GM23338 (cell line): Measurements from ENCODE around the gene CHMP4B. TPM values are rescaled to one million over a fixed set of nuclear protein-coding genes. Genes with fewer than 3 reads are reported as not detected.
A peak's percentile ranks its signal among the peaks of the same experiment; 100 is the strongest.

Experiments
- ATAC-seq: fragments of 200-7000 bp; cut with Tn5 transposase; 3 replicates; pipeline ENCODE4 v1.9.1; 2020
- DNase-seq: peaks from one replicate; pipeline ENCODE4 v3.0.0-alpha.2; 2015; ENCODE audit warnings: low spot score
- H2AFZ ChIP-seq: fragments of 200-600 bp; sonication (generic); 2 replicates; pipeline ENCODE4 v1.8.0; 2016; ENCODE audit warnings: antibody characterized with exemption, mild to moderate bottlenecking, moderate library complexity
- H3F3A ChIP-seq: fragments of 200-600 bp; sonication (generic); replicated peaks from 2 replicates; pipeline ENCODE4 v1.8.0; 2017; ENCODE audit warnings: antibody characterized with exemption, mixed run types, low read depth
- H3K27ac ChIP-seq: fragments of 200-600 bp; sonication (generic); 2 replicates; pipeline ENCODE4 v1.6.1; 2016; ENCODE audit warnings: low read depth
- H3K27me3 ChIP-seq: fragments of 200-600 bp; sonication (generic); 2 replicates; pipeline ENCODE4 v1.8.0; 2016; ENCODE audit warnings: mild to moderate bottlenecking, mixed run types, moderate library complexity; ENCODE audit not compliant: insufficient read depth
- H3K36me3 ChIP-seq: fragments of 200-600 bp; sonication (generic); 2 replicates; pipeline ENCODE4 v1.8.0; 2016; ENCODE audit warnings: mild to moderate bottlenecking; ENCODE audit not compliant: insufficient read depth
- H3K4me1 ChIP-seq: fragments of 200-600 bp; sonication (generic); 2 replicates; pipeline ENCODE4 v1.8.0; 2016; ENCODE audit warnings: mild to moderate bottlenecking, moderate library complexity; ENCODE audit not compliant: insufficient read depth
- H3K4me2 ChIP-seq: fragments of 200-600 bp; sonication (generic); 2 replicates; pipeline ENCODE4 v1.7.1; 2017; ENCODE audit warnings: mixed run types
- H3K4me3 ChIP-seq: fragments of 200-600 bp; sonication (generic); 2 replicates; pipeline ENCODE4 v1.6.1; 2016; ENCODE audit warnings: mixed run types
- H3K79me2 ChIP-seq: fragments of 200-600 bp; sonication (generic); replicated peaks from 2 replicates; pipeline ENCODE4 v1.8.0; 2017; ENCODE audit warnings: mild to moderate bottlenecking; ENCODE audit not compliant: insufficient read depth
- H3K9me2 ChIP-seq: fragments of 200-600 bp; sonication (generic); 2 replicates; pipeline ENCODE4 v1.8.0; 2017; ENCODE audit not compliant: insufficient read depth
- H4K20me1 ChIP-seq: fragments of 200-600 bp; sonication (generic); replicated peaks from 2 replicates; pipeline ENCODE4 v1.8.0; 2017; ENCODE audit warnings: mild to moderate bottlenecking; ENCODE audit not compliant: insufficient read depth
- H3K27ac Mint-ChIP-seq: 2 replicates; pipeline ENCODE4 v1.8.0; 2020; ENCODE audit warnings: inconsistent platforms, mild to moderate bottlenecking, moderate library complexity, mixed read lengths
- H3K27me3 Mint-ChIP-seq: 3 replicates; pipeline ENCODE4 v1.8.0; 2022; ENCODE audit warnings: low read depth, mild to moderate bottlenecking, moderate library complexity, mixed read lengths, inconsistent platforms; ENCODE audit not compliant: insufficient read depth, poor library complexity
- H3K36me3 Mint-ChIP-seq: 3 replicates; pipeline ENCODE4 v1.8.0; 2021; ENCODE audit warnings: low read depth, mild to moderate bottlenecking, inconsistent platforms, moderate library complexity, mixed read lengths
- H3K4me1 Mint-ChIP-seq: 3 replicates; pipeline ENCODE4 v1.8.0; 2020; ENCODE audit warnings: mild to moderate bottlenecking, inconsistent platforms, mixed read lengths
- H3K4me3 Mint-ChIP-seq: 3 replicates; pipeline ENCODE4 v1.8.0; 2021; ENCODE audit warnings: moderate library complexity, mild to moderate bottlenecking, inconsistent platforms, mixed read lengths
- H3K9me3 Mint-ChIP-seq: 3 replicates; pipeline ENCODE4 v1.8.0; 2020; ENCODE audit warnings: moderate library complexity, mild to moderate bottlenecking, inconsistent platforms, mixed read lengths
- ETS1 ChIP-seq: IDR thresholded peaks from 2 replicates; pipeline ENCODE4 v1.6.1; 2016; ENCODE audit warnings: antibody characterized with exemption
- EZH2 ChIP-seq: fragments of 200-600 bp; sonication (generic); IDR thresholded peaks from one replicate; pipeline ENCODE4 v1.8.0; 2017; ENCODE audit warnings: antibody characterized with exemption, mild to moderate bottlenecking, low read depth; ENCODE audit not compliant: unreplicated experiment
- NANOG ChIP-seq: IDR thresholded peaks from 2 replicates; pipeline ENCODE4 v1.6.1; 2016; ENCODE audit warnings: antibody characterized with exemption, borderline replicate concordance
- REST ChIP-seq: IDR thresholded peaks from one replicate; pipeline ENCODE4 v1.6.1; 2018; ENCODE audit warnings: antibody characterized with exemption; ENCODE audit not compliant: unreplicated experiment
- ZNF114 ChIP-seq: fragments of 250-450 bp; sonication (Bioruptor Pico); IDR thresholded peaks from 2 replicates; pipeline ENCODE4 v1.5.0; 2020; ENCODE audit warnings: mild to moderate bottlenecking, moderate library complexity
- ZNF462 ChIP-seq: fragments of 250-450 bp; sonication (Bioruptor Pico); IDR thresholded peaks from 2 replicates; pipeline ENCODE4 v1.5.0; 2020; ENCODE audit warnings: mild to moderate bottlenecking, moderate library complexity
- polyA plus RNA-seq: library from polyadenylated mRNA; unstranded; fragments of >200 nt; fragmentation: Nextera tagmentation; extraction: Ambion mirVana; gene quantifications from 2 replicates; pipeline ENCODE4 v1.2.1, GENCODE V29; 2016
- total RNA-seq: library from RNA; depleted of rRNA; stranded (reverse); fragments of >200 nt; shearing (Covaris generic); gene quantifications from 2 replicates; pipeline ENCODE4 v1.2.3, GENCODE V29; 2014

Gene CHMP4B
- total and polyA plus RNA-seq, 2 experiments from 2014 or later = 14.5 to 49.3 TPM

GRCh38 chr20:33814238-33814712 lies 3.1 kb downstream of the CHMP4B start:
- H3K4me1 Mint-ChIP-seq = peaks cover 26% of the 10 kb centered on the region
- ATAC-seq = no peak
- Histone ChIP-seq H3K9me2 (no peaks in the 10 kb centered on the region), H3F3A (no peaks in the 10 kb centered on the region), H4K20me1 (peaks cover 52% of the 10 kb centered on the region), H3K79me2 (peaks cover 79% of the 10 kb centered on the region), H3K36me3 (no peaks in the 10 kb centered on the region), H3K4me1 (peaks cover 14% of the 10 kb centered on the region), H3K4me3 (no peak overlapping the region), H2AFZ (no peak overlapping the region), H3K27me3 (no peaks in the 10 kb centered on the region), H3K4me2 (no peak overlapping the region), H3K27ac (no peak overlapping the region)
- H3K27ac Mint-ChIP-seq = peak overlapping the region; percentile 70
- no peak for TF ChIP-seq ETS1
- no peak for TF ChIP-seq ZNF462 (CRISPR knock-in tag)
- no peak for TF ChIP-seq NANOG
- no peak for TF ChIP-seq EZH2
- no peak for TF ChIP-seq ZNF114 (CRISPR knock-in tag)
- no peak for TF ChIP-seq REST
- no peaks in the 10 kb centered on the region for H3K9me3 Mint-ChIP-seq
- H3K36me3 Mint-ChIP-seq = peaks cover 3% of the 10 kb centered on the region; the same call in 1 of the 3 replicates
- H3K4me3 Mint-ChIP-seq = no peak overlapping the region; the same call in 2 of the 3 replicates
- DNase-seq = no peak
- peaks cover 4% of the 10 kb centered on the region for H3K27me3 Mint-ChIP-seq
